Fibroblast of lung (primary cell): Measurements from ENCODE around the gene DLK1. TPM values are rescaled to one million over a fixed set of nuclear protein-coding genes. Genes with fewer than 3 reads are reported as not detected.

ENCODE experiments used
- DNase-seq, 2 donors: peaks; one replicate each; pipeline versions ENCODE4 v3.0.0 to v3.0.0-alpha.2; 2010; ENCODE audit warnings: low read depth in 2 of 2
- H2AFZ ChIP-seq: 2 replicates; pipeline ENCODE4 v1.5.1; 2012; ENCODE audit warnings: low read length, control low read depth, inconsistent platforms
- H3K27ac ChIP-seq: 2 replicates; pipeline ENCODE4 v1.5.1; 2011; ENCODE audit warnings: low read length, control low read depth; ENCODE audit not compliant: insufficient read depth
- H3K27me3 ChIP-seq: 2 replicates; pipeline ENCODE4 v1.5.1; 2011; ENCODE audit warnings: mild to moderate bottlenecking, low read length; ENCODE audit not compliant: control insufficient read depth, insufficient read depth
- H3K36me3 ChIP-seq: 2 replicates; pipeline ENCODE4 v1.5.1; 2011; ENCODE audit warnings: low read length; ENCODE audit not compliant: control insufficient read depth, insufficient read depth
- H3K4me1 ChIP-seq: 2 replicates; pipeline ENCODE4 v1.5.1; 2011; ENCODE audit warnings: low read length; ENCODE audit not compliant: control insufficient read depth, insufficient read depth; ENCODE audit errors: extremely low read depth
- H3K4me2 ChIP-seq: 2 replicates; pipeline ENCODE4 v1.5.1; 2011; ENCODE audit warnings: low read length, control low read depth; ENCODE audit not compliant: insufficient read depth; ENCODE audit errors: extremely low read depth
- H3K4me3 ChIP-seq, 4 experiments: fragments of 200-600 bp in 1 of 4; sonication (generic) in 1 of 4; replicated peaks in 1 of 4; 2 replicates each; pipeline ENCODE4 v1.5.1; 2011 to 2016; ENCODE audit warnings: low read length in 4 of 4, low read depth in 3 of 4, mild to moderate bottlenecking in 3 of 4, control low read depth in 2 of 4, inconsistent platforms in 1 of 4, mixed read lengths in 1 of 4; ENCODE audit not compliant: insufficient read depth in 1 of 4; ENCODE audit errors: control extremely low read depth in 1 of 4
- H3K79me2 ChIP-seq: 2 replicates; pipeline ENCODE4 v1.5.1; 2012; ENCODE audit warnings: mild to moderate bottlenecking, low read length, inconsistent platforms; ENCODE audit not compliant: control insufficient read depth, insufficient read depth
- H3K9ac ChIP-seq: 2 replicates; pipeline ENCODE4 v1.5.1; 2011; ENCODE audit warnings: mild to moderate bottlenecking, low read length, control low read depth; ENCODE audit not compliant: insufficient read depth
- H3K9me3 ChIP-seq: 2 replicates; pipeline ENCODE4 v1.5.1; 2012; ENCODE audit warnings: low read depth, low read length; ENCODE audit not compliant: control insufficient read depth, insufficient read depth
- H4K20me1 ChIP-seq: 2 replicates; pipeline ENCODE4 v1.5.1; 2011; ENCODE audit warnings: low read length; ENCODE audit not compliant: control insufficient read depth, insufficient read depth; ENCODE audit errors: extremely low read depth
- EZH2 ChIP-seq: IDR thresholded peaks from 2 replicates; pipeline ENCODE4 v1.5.1; 2012; ENCODE audit warnings: low read length, control low read depth, mild to moderate bottlenecking; ENCODE audit errors: missing control alignments
- polyA plus RNA-seq, 2 donors: library from polyadenylated mRNA; depleted of rRNA in 1 of 2; stranded (reverse) in 1 of 2; unstranded in 1 of 2; fragments of >200 nt; gene quantifications; 2 replicates each; pipeline ENCODE4 v1.2.1, GENCODE V29; 2011 to 2012; ENCODE audit warnings: missing spikeins in 1 of 2
- total RNA-seq: library from RNA; depleted of rRNA; stranded (reverse); fragments of >200 nt; gene quantifications from 2 replicates; pipeline ENCODE4 v1.2.1, GENCODE V29; 2014
- TF ChIP-seq, protein P1 (sequence below), 2 donors: IDR thresholded peaks in 1 of 2; conservative IDR thresholded peaks in 1 of 2; 1 replicate in 1 of 2; 2 replicates in 1 of 2; pipeline ENCODE4 v1.5.1; 2011 to 2012; ENCODE audit warnings: low read length in 2 of 2, control low read depth in 1 of 2, inconsistent platforms in 1 of 2, low read depth in 1 of 2, mild to moderate bottlenecking in 1 of 2

DLK1 gene
- total and polyA plus RNA-seq, 2 donors (not counting 1 experiment from before 2014, with no cell fraction given) = not detected

DNA sequence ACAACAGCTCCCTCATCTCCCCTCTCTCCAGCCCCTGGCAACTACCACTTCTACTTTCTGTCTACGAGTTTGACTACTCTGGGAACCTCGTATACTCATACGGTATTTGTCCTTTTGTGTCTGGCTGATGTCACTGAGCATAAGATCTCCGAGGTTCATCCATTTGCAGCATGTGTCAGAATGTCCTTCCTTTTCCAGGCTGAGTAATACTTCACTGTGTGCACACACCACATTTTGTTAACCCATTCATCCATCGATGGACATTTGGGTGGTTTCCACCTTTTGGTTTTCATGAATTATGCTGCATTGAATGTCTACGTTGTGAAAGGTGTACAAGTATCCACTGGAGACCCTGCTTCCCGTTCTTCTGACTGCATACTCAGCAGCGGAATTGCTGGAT, 24.1 kb upstream of the DLK1 start:
- H3K27me3 ChIP-seq = peaks cover 3% of the 10 kb centered on the region
- H3K27ac ChIP-seq = no peak overlapping the region
- no peak overlapping the region for H3K4me2 ChIP-seq
- H4K20me1 ChIP-seq = no peaks in the 10 kb centered on the region
- H3K4me3 ChIP-seq = no peak overlapping the region
- no peaks in the 10 kb centered on the region for H3K79me2 ChIP-seq
- H3K9ac ChIP-seq = no peak overlapping the region
- H3K4me1 ChIP-seq = no peaks in the 10 kb centered on the region
- H3K9me3 ChIP-seq = no peaks in the 10 kb centered on the region
- no peak overlapping the region for H2AFZ ChIP-seq
- no peaks in the 10 kb centered on the region for H3K36me3 ChIP-seq
- TF ChIP-seq, protein P1, sequence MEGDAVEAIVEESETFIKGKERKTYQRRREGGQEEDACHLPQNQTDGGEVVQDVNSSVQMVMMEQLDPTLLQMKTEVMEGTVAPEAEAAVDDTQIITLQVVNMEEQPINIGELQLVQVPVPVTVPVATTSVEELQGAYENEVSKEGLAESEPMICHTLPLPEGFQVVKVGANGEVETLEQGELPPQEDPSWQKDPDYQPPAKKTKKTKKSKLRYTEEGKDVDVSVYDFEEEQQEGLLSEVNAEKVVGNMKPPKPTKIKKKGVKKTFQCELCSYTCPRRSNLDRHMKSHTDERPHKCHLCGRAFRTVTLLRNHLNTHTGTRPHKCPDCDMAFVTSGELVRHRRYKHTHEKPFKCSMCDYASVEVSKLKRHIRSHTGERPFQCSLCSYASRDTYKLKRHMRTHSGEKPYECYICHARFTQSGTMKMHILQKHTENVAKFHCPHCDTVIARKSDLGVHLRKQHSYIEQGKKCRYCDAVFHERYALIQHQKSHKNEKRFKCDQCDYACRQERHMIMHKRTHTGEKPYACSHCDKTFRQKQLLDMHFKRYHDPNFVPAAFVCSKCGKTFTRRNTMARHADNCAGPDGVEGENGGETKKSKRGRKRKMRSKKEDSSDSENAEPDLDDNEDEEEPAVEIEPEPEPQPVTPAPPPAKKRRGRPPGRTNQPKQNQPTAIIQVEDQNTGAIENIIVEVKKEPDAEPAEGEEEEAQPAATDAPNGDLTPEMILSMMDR (conservative IDR thresholded peaks at IDR 0.05 in 1 of 2, IDR thresholded peaks at IDR 0.05 in 1 of 2; ENCODE audit: low read depth in 1 of 2, low read length in 2 of 2) = no peak
- no peak for DNase-seq

DNA sequence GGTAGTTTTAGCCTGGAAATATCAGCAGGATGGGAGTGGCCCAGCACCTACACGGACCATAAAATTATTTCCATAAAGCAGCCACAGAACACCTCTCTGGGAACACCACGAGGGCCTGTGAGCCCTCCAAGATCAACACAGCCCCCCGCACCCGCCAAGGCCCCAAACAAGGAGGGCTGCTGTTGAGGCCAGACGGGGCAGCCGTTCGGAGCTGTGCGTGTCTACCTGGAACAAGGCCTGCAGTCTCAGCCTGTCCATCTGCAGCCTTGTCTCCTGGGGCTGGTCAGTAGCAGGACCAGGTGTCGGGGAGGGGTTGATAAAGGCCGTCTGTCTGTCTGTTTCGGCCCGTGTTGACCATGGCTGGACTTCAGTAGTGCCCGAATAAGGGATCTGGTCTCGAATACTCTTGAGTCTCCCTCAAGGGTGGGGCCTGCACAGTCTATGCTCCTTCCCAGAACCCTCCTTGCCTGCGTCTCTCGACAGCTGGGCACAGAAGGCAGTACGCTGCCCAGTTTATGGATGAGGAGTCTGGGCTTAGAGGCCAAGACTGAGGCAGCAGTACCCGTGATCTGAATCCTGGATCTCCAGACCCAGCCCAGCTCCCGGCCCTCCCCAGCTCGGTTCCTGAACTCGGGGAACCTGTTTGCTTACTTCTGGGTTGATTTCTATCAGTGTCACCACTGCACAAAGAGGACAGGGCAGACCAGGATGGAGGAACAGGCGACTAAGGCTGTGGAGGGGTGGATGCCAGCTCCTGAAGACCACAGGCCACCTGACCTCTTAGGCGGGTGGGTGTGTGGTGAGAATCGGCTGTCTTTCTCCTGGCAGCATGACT, 23.1 kb upstream of the DLK1 start:
- TF ChIP-seq, protein P1 (conservative IDR thresholded peaks at IDR 0.05 in 1 of 2, IDR thresholded peaks at IDR 0.05 in 1 of 2; ENCODE audit: low read depth in 1 of 2, low read length in 2 of 2) = no peak
- no peak for TF ChIP-seq EZH2
- Histone ChIP-seq H2AFZ (no peak overlapping the region), H3K27me3 (peaks cover 3% of the 10 kb centered on the region), H4K20me1 (no peaks in the 10 kb centered on the region), H3K79me2 (no peaks in the 10 kb centered on the region), H3K4me1 (no peaks in the 10 kb centered on the region), H3K4me3 (no peak overlapping the region), H3K9me3 (no peaks in the 10 kb centered on the region), H3K36me3 (no peaks in the 10 kb centered on the region), H3K9ac (no peak overlapping the region), H3K27ac (no peak overlapping the region), H3K4me2 (no peak overlapping the region)
- no peak for DNase-seq

DNA sequence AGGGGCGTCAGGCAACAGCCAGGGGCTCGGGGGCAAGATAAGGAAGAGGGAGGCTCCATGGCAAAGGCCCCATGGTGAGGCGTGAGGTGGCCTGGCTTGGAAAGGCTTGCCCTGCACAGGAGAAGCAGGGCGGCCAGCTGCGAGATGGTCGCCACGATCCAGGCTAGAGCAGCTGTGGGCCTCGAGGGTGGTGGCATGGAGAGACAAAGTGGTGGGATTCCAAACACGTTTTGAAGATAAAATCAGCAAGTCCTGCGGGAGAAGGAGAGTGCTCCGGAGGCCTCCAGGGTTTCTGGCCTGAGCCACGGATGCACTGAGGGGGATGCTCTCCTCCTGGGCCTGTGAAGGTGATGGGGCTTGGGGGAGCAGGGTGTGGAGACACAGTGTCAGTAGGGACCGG, 20.5 kb upstream of the DLK1 start:
- no peak overlapping the region for H3K4me2 ChIP-seq
- H3K9me3 ChIP-seq = no peaks in the 10 kb centered on the region
- no peak for DNase-seq
- no peaks in the 10 kb centered on the region for H3K79me2 ChIP-seq
- no peaks in the 10 kb centered on the region for H3K36me3 ChIP-seq
- H4K20me1 ChIP-seq = no peaks in the 10 kb centered on the region
- H3K27ac ChIP-seq = no peak overlapping the region
- peaks cover 3% of the 10 kb centered on the region for H3K27me3 ChIP-seq
- H2AFZ ChIP-seq = no peak overlapping the region
- H3K4me1 ChIP-seq = no peaks in the 10 kb centered on the region
- no peak overlapping the region for H3K4me3 ChIP-seq
- TF ChIP-seq, protein P1 (conservative IDR thresholded peaks at IDR 0.05 in 1 of 2, IDR thresholded peaks at IDR 0.05 in 1 of 2; ENCODE audit: low read depth in 1 of 2, low read length in 2 of 2) = no peak
- H3K9ac ChIP-seq = no peak overlapping the region
